CD8-positive, alpha-beta memory T cell (primary cell): ENCODE data around the gene LYPD6. TPM values are rescaled to one million over a fixed set of nuclear protein-coding genes. Genes with fewer than 3 reads are reported as not detected.
A peak's percentile ranks its signal among the peaks of the same experiment; 100 is the strongest.

Source experiments
- CTCF ChIA-PET: fragments of 350-600 bp; sonication (Branson Sonifier 250); formaldehyde crosslinking; loops from one replicate; lab custom pipeline; 2021; ENCODE audit warnings: antibody characterized with exemption; lab: Charles Lee
- POLR2A ChIA-PET: fragments of 350-600 bp; sonication (Branson Sonifier 250); formaldehyde crosslinking; loops from one replicate; lab custom pipeline; 2021; ENCODE audit warnings: antibody characterized with exemption; lab: Charles Lee
- DNase-seq, 5 donors: peaks; one replicate each; pipeline versions ENCODE4 v3.0.0 to v3.0.0-alpha.2; 2020 to 2022; ENCODE audit warnings: mixed read lengths in 1 of 5
- H3K27ac ChIP-seq: one replicate; pipeline ENCODE4 v1.7.0; 2013; ENCODE audit warnings: low read depth, mild to moderate bottlenecking, low read length, moderate library complexity
- H3K27me3 ChIP-seq: 2 replicates; pipeline ENCODE4 v1.7.0; 2013; ENCODE audit warnings: low read length, mild to moderate bottlenecking; ENCODE audit not compliant: insufficient read depth, poor library complexity, severe bottlenecking
- H3K36me3 ChIP-seq: 2 replicates; pipeline ENCODE4 v1.7.0; 2013; ENCODE audit warnings: mild to moderate bottlenecking, low read length, moderate library complexity; ENCODE audit not compliant: insufficient read depth
- H3K4me1 ChIP-seq: 2 replicates; pipeline ENCODE4 v1.7.0; 2013; ENCODE audit warnings: mild to moderate bottlenecking, low read length, moderate library complexity; ENCODE audit not compliant: insufficient read depth
- H3K4me3 ChIP-seq: 2 replicates; pipeline ENCODE4 v1.7.0; 2013; ENCODE audit warnings: mild to moderate bottlenecking, low read length
- H3K9me3 ChIP-seq: 2 replicates; pipeline ENCODE4 v1.7.0; 2013; ENCODE audit warnings: mild to moderate bottlenecking, low read length
- H3K27ac Mint-ChIP-seq, 8 donors: one replicate each; pipeline ENCODE4 v1.8.0; 2020 to 2021; ENCODE audit warnings: mixed read lengths in 8 of 8, mild to moderate bottlenecking in 6 of 8, inconsistent platforms in 3 of 8, moderate library complexity in 3 of 8
- H3K27me3 Mint-ChIP-seq, 2 donors: one replicate each; pipeline ENCODE4 v1.8.0; 2020 to 2021; ENCODE audit warnings: mixed read lengths in 2 of 2, mild to moderate bottlenecking in 1 of 2, moderate library complexity in 1 of 2
- H3K36me3 Mint-ChIP-seq, 3 donors: one replicate each; pipeline ENCODE4 v1.8.0; 2020 to 2021; ENCODE audit warnings: mixed read lengths in 3 of 3, inconsistent platforms in 1 of 3, mild to moderate bottlenecking in 1 of 3
- H3K4me1 Mint-ChIP-seq, 3 donors: one replicate each; pipeline ENCODE4 v1.8.0; 2020 to 2021; ENCODE audit warnings: mixed read lengths in 3 of 3, inconsistent platforms in 1 of 3, mild to moderate bottlenecking in 1 of 3
- H3K4me3 Mint-ChIP-seq, 7 donors: one replicate each; pipeline ENCODE4 v1.8.0; 2020 to 2021; ENCODE audit warnings: mixed read lengths in 7 of 7, mild to moderate bottlenecking in 6 of 7, moderate library complexity in 4 of 7, inconsistent platforms in 2 of 7
- H3K9me3 Mint-ChIP-seq, 5 donors: one replicate each; pipeline ENCODE4 v1.8.0; 2020 to 2022; ENCODE audit warnings: mixed read lengths in 5 of 5, mild to moderate bottlenecking in 3 of 5, moderate library complexity in 2 of 5, inconsistent platforms in 1 of 5
- polyA plus RNA-seq: library from polyadenylated mRNA; unstranded; fragments of 300-500 nt; fragmentation: Illumina TruSeq; gene quantifications from one replicate; pipeline ENCODE4 v1.2.3, GENCODE V29; 2021
- total RNA-seq, 2 experiments: library from RNA; stranded (reverse); gene quantifications; one replicate each; pipeline ENCODE4 v1.2.3, GENCODE V29; 2021

The LYPD6 gene
- total and polyA plus RNA-seq, 3 experiments from 2014 or later: not detected

- H3K27ac Mint-ChIP-seq: no peak overlapping the region
- no peak overlapping the region for H3K4me3 ChIP-seq
- H3K4me1 Mint-ChIP-seq: no peaks in the 10 kb centered on the region
- no peak overlapping the region for H3K27ac ChIP-seq
- H3K4me3 Mint-ChIP-seq: no peak overlapping the region
- no peaks in the 10 kb centered on the region for H3K4me1 ChIP-seq
- DNase-seq: no peak
- no peaks in the 10 kb centered on the region for H3K36me3 ChIP-seq
- ChIA-PET CTCF (no interaction called here), POLR2A (no interaction called here)
- H3K36me3 Mint-ChIP-seq: no peaks in the 10 kb centered on the region
- no peaks in the 10 kb centered on the region for H3K9me3 ChIP-seq
- H3K9me3 Mint-ChIP-seq: no peaks in the 10 kb centered on the region
- no peaks in the 10 kb centered on the region for H3K27me3 ChIP-seq
- H3K27me3 Mint-ChIP-seq: peaks cover 3 to 13% of the 10 kb centered on the region in 2 donors
These were observed 87.7 kb downstream of the LYPD6 start for GRCh38 chr2:149418065-149418464.

- Histone ChIP-seq H3K9me3 (no peaks in the 10 kb centered on the region), H3K4me1 (no peaks in the 10 kb centered on the region), H3K4me3 (no peak overlapping the region), H3K27me3 (no peaks in the 10 kb centered on the region), H3K36me3 (no peaks in the 10 kb centered on the region), H3K27ac (no peak overlapping the region)
- no peaks in the 10 kb centered on the region for H3K4me1 Mint-ChIP-seq
- ChIA-PET CTCF (no interaction called here), POLR2A (no interaction called here)
- H3K36me3 Mint-ChIP-seq: no peaks in the 10 kb centered on the region
- H3K9me3 Mint-ChIP-seq: no peaks in the 10 kb centered on the region
- DNase-seq: no peak
- peaks cover 4 to 14% of the 10 kb centered on the region in 2 donors for H3K27me3 Mint-ChIP-seq
- H3K4me3 Mint-ChIP-seq: no peak overlapping the region
- H3K27ac Mint-ChIP-seq: peak overlapping the region in 1 of 8 donors; percentile 25
These were observed 89.9 kb downstream of the LYPD6 start for GRCh38 chr2:149420053-149420963.

- Histone ChIP-seq H3K9me3 (no peaks in the 10 kb centered on the region), H3K36me3 (no peaks in the 10 kb centered on the region), H3K27ac (no peak overlapping the region), H3K4me3 (no peak overlapping the region), H3K27me3 (no peaks in the 10 kb centered on the region), H3K4me1 (no peaks in the 10 kb centered on the region)
- no peaks in the 10 kb centered on the region for H3K9me3 Mint-ChIP-seq
- H3K4me3 Mint-ChIP-seq: no peak overlapping the region
- POLR2A ChIA-PET: no interaction called here
- CTCF ChIA-PET: no interaction called here
- H3K27ac Mint-ChIP-seq: no peak overlapping the region
- no peak for DNase-seq
- no peaks in the 10 kb centered on the region for H3K36me3 Mint-ChIP-seq
- no peaks in the 10 kb centered on the region for H3K4me1 Mint-ChIP-seq
- H3K27me3 Mint-ChIP-seq: peaks cover 7 to 12% of the 10 kb centered on the region in 2 donors
These were observed 91.4 kb downstream of the LYPD6 start for GRCh38 chr2:149421791-149422190.

- POLR2A ChIA-PET: no interaction called here
- H3K4me1 ChIP-seq: no peaks in the 10 kb centered on the region
- H3K36me3 ChIP-seq: no peaks in the 10 kb centered on the region
- Mint-ChIP-seq H3K36me3 (no peaks in the 10 kb centered on the region), H3K27me3 (peaks cover 9 to 12% of the 10 kb centered on the region in 2 donors), H3K4me1 (no peaks in the 10 kb centered on the region), H3K9me3 (no peaks in the 10 kb centered on the region), H3K27ac (no peak overlapping the region), H3K4me3 (no peak overlapping the region)
- no peaks in the 10 kb centered on the region for H3K27me3 ChIP-seq
- H3K4me3 ChIP-seq: no peak overlapping the region
- no peak overlapping the region for H3K27ac ChIP-seq
- no peak for DNase-seq
- CTCF ChIA-PET: no interaction called here
- no peaks in the 10 kb centered on the region for H3K9me3 ChIP-seq
These were observed 92.1 kb downstream of the LYPD6 start for GRCh38 chr2:149422337-149422990.

GRCh38 chr2:149422991-149423338, 92.6 kb downstream of the LYPD6 start:
- H3K27ac ChIP-seq: no peak overlapping the region
- H3K9me3 Mint-ChIP-seq: no peaks in the 10 kb centered on the region
- H3K4me3 ChIP-seq: no peak overlapping the region
- DNase-seq: no peak
- H3K4me3 Mint-ChIP-seq: no peak overlapping the region
- H3K9me3 ChIP-seq: no peaks in the 10 kb centered on the region
- H3K4me1 Mint-ChIP-seq: no peaks in the 10 kb centered on the region
- H3K36me3 ChIP-seq: no peaks in the 10 kb centered on the region
- no peaks in the 10 kb centered on the region for H3K4me1 ChIP-seq
- POLR2A ChIA-PET: no interaction called here
- peaks cover 9 to 12% of the 10 kb centered on the region in 2 donors for H3K27me3 Mint-ChIP-seq
- CTCF ChIA-PET: no interaction called here
- H3K27ac Mint-ChIP-seq: peak overlapping the region in 1 of 8 donors; percentile 11
- no peaks in the 10 kb centered on the region for H3K36me3 Mint-ChIP-seq
- H3K27me3 ChIP-seq: no peaks in the 10 kb centered on the region

GRCh38 chr2:149423630-149424029, 93.2 kb downstream of the LYPD6 start:
- no peaks in the 10 kb centered on the region for H3K9me3 Mint-ChIP-seq

GRCh38 chr2:149427387-149427786, 97.0 kb downstream of the LYPD6 start:
- peaks cover 8 to 12% of the 10 kb centered on the region in 2 donors for H3K27me3 Mint-ChIP-seq
- POLR2A ChIA-PET: no interaction called here
- Histone ChIP-seq H3K9me3 (no peaks in the 10 kb centered on the region), H3K27ac (no peak overlapping the region), H3K36me3 (no peaks in the 10 kb centered on the region), H3K4me1 (no peaks in the 10 kb centered on the region), H3K27me3 (no peaks in the 10 kb centered on the region), H3K4me3 (no peak overlapping the region)
- CTCF ChIA-PET: no interaction called here
- DNase-seq: no peak
- H3K9me3 Mint-ChIP-seq: peaks cover 0 to 5% (median 0%) of the 10 kb centered on the region in 5 donors
- H3K4me3 Mint-ChIP-seq: no peak overlapping the region
- no peak overlapping the region for H3K27ac Mint-ChIP-seq
- H3K36me3 Mint-ChIP-seq: no peaks in the 10 kb centered on the region
- H3K4me1 Mint-ChIP-seq: no peaks in the 10 kb centered on the region

More at GRCh38 chr2:149423630-149424029, 93.2 kb downstream of the LYPD6 start:
- H3K36me3 ChIP-seq: no peaks in the 10 kb centered on the region
- ChIA-PET POLR2A (no interaction called here), CTCF (no interaction called here)
- DNase-seq: no peak
- no peak overlapping the region for H3K4me3 Mint-ChIP-seq
- H3K27ac Mint-ChIP-seq: no peak overlapping the region
- H3K4me3 ChIP-seq: no peak overlapping the region
- no peaks in the 10 kb centered on the region for H3K9me3 ChIP-seq
- H3K4me1 ChIP-seq: no peaks in the 10 kb centered on the region
- H3K27ac ChIP-seq: no peak overlapping the region
- no peaks in the 10 kb centered on the region for H3K4me1 Mint-ChIP-seq
- H3K27me3 ChIP-seq: no peaks in the 10 kb centered on the region
- H3K27me3 Mint-ChIP-seq: peaks cover 9 to 12% of the 10 kb centered on the region in 2 donors
- no peaks in the 10 kb centered on the region for H3K36me3 Mint-ChIP-seq

GRCh38 chr2:149428783-149429182, 98.4 kb downstream of the LYPD6 start:
- no peaks in the 10 kb centered on the region for H3K4me1 Mint-ChIP-seq
- no peaks in the 10 kb centered on the region for H3K36me3 Mint-ChIP-seq
- H3K27ac ChIP-seq: no peak overlapping the region
- no peaks in the 10 kb centered on the region for H3K27me3 ChIP-seq
- POLR2A ChIA-PET: no interaction called here
- H3K9me3 ChIP-seq: no peaks in the 10 kb centered on the region
- no peak overlapping the region for H3K27ac Mint-ChIP-seq
- H3K9me3 Mint-ChIP-seq: peaks cover 0 to 5% (median 0%) of the 10 kb centered on the region in 5 donors
- DNase-seq: no peak
- H3K4me3 Mint-ChIP-seq: no peak overlapping the region
- CTCF ChIA-PET: no interaction called here
- H3K27me3 Mint-ChIP-seq: peaks cover 8 to 9% of the 10 kb centered on the region in 2 donors
- H3K4me1 ChIP-seq: no peaks in the 10 kb centered on the region
- H3K4me3 ChIP-seq: no peak overlapping the region
- H3K36me3 ChIP-seq: no peaks in the 10 kb centered on the region
